ENCODE results near the gene CEND1. TPM values are rescaled to one million over a fixed set of nuclear protein-coding genes. Genes with fewer than 3 reads are reported as not detected.

CEND1 gene
- total and polyA plus RNA-seq, 2 of the 13 experiments (the other 11 are each of a cell fraction or from before 2014, with no cell fraction given) = not detected

GRCh38 chr11:830295-831117 lies 40.6 kb upstream of the CEND1 start (continued):
- no peak for TF ChIP-seq ZHX1 (CRISPR knock-in tag; IDR thresholded peaks at IDR 0.05; ENCODE audit: low read depth)
- no peak for TF ChIP-seq ZFP82 (CRISPR knock-in tag; IDR thresholded peaks at IDR 0.05; ENCODE audit: borderline replicate concordance)
- TF ChIP-seq RCOR2 (CRISPR knock-in tag; IDR thresholded peaks at IDR 0.05) = no peak
- TF ChIP-seq ZNF710 (CRISPR knock-in tag; IDR thresholded peaks at IDR 0.05; ENCODE audit: borderline replicate concordance) = no peak
- TF ChIP-seq NFATC3 (CRISPR knock-in tag; IDR thresholded peaks at IDR 0.05) = no peak
- TF ChIP-seq ZNF691 (CRISPR knock-in tag; IDR thresholded peaks at IDR 0.05; ENCODE audit: borderline replicate concordance, low read depth) = no peak
- no peak for TF ChIP-seq ZBTB1 (CRISPR knock-in tag; IDR thresholded peaks at IDR 0.05; ENCODE audit: borderline replicate concordance)
- TF ChIP-seq ARNT2 (CRISPR knock-in tag; IDR thresholded peaks at IDR 0.05; ENCODE audit: low read depth) = peak; percentile 55; the same call in 1 of the 2 replicates
- TF ChIP-seq FOXO4 (CRISPR knock-in tag; conservative IDR thresholded peaks at IDR 0.05) = no peak
- peak; percentile 70 for TF ChIP-seq ARID4A (CRISPR knock-in tag; IDR thresholded peaks at IDR 0.05; ENCODE audit: borderline replicate concordance)
- TF ChIP-seq ZNF251 (CRISPR knock-in tag; IDR thresholded peaks at IDR 0.05) = no peak
- TF ChIP-seq ZSCAN20 (CRISPR knock-in tag; IDR thresholded peaks at IDR 0.05; ENCODE audit: borderline replicate concordance) = no peak

Measured in HepG2 (cell line).